Breast epithelium (tissue), 4 donors: Measurements from ENCODE around the gene PLEKHG1. TPM values are rescaled to one million over a fixed set of nuclear protein-coding genes. Genes with fewer than 3 reads are reported as not detected.
A peak's percentile ranks its signal among the peaks of the same experiment; 100 is the strongest.

ENCODE experiments used
- DNase-seq, 2 donors: peaks; one replicate each; pipeline ENCODE4 v3.0.0-alpha.2; 2019; ENCODE audit warnings: low spot score in 2 of 2
- H3K27ac ChIP-seq, 2 donors: fragments of 200-600 bp; sonication (generic) in 1 of 2; one replicate each; pipeline ENCODE4 v1.5.1; 2016 to 2019; ENCODE audit warnings: mild to moderate bottlenecking in 1 of 2
- H3K27me3 ChIP-seq, 2 donors: fragments of 200-600 bp; sonication (generic) in 1 of 2; one replicate each; pipeline versions ENCODE4 v1.5.1 to v1.6.0; 2017 to 2019; ENCODE audit warnings: control low read depth in 1 of 2, mild to moderate bottlenecking in 1 of 2
- H3K36me3 ChIP-seq: fragments of 200-600 bp; one replicate; pipeline ENCODE4 v1.5.1; 2019
- H3K4me1 ChIP-seq, 2 donors: fragments of 200-600 bp; sonication (generic); one replicate each; pipeline ENCODE4 v1.5.1; 2016 to 2019; ENCODE audit warnings: control low read depth in 1 of 2
- H3K4me3 ChIP-seq, 3 donors: fragments of 200-600 bp; sonication (generic); 1 replicate in 2 of 3; 2 replicates in 1 of 3; pipeline ENCODE4 v1.5.1; 2016 to 2019; ENCODE audit warnings: mild to moderate bottlenecking in 3 of 3, moderate library complexity in 2 of 3
- H3K9me3 ChIP-seq, 2 donors: fragments of 200-600 bp; sonication (generic) in 1 of 2; one replicate each; pipeline ENCODE4 v1.5.1; 2016 to 2019; ENCODE audit warnings: control low read depth in 1 of 2
- POLR2A ChIP-seq: fragments of 450-650 bp; IDR thresholded peaks from one replicate; pipeline ENCODE4 v1.6.1; 2016; ENCODE audit warnings: antibody characterized with exemption, mild to moderate bottlenecking, moderate library complexity
- POLR2AphosphoS5 ChIP-seq, 3 donors: sonication (generic); formaldehyde crosslinking; IDR thresholded peaks; one replicate each; pipeline ENCODE4 v1.6.1; 2017; ENCODE audit warnings: antibody characterized with exemption in 3 of 3
- intact Hi-C: fragments of 100-400 bp; cut with DNase I; formaldehyde crosslinking; loops from one replicate; pipeline ENCODE4 v1.15.1; 2023; ENCODE audit warnings: low total_unique reads
- total RNA-seq, 3 donors: library from RNA; depleted of rRNA; stranded (reverse); fragments of >200 nt; gene quantifications; one replicate each; pipeline ENCODE4 v1.1.0, GENCODE V29; 2016
- TF ChIP-seq, protein P1 (sequence below), 3 donors: fragments of 450-650 bp; IDR thresholded peaks; one replicate each; pipeline ENCODE4 v1.5.1; 2016 to 2017; ENCODE audit warnings: antibody characterized with exemption in 3 of 3, mild to moderate bottlenecking in 3 of 3, moderate library complexity in 3 of 3

PLEKHG1 gene
- total RNA-seq, 3 donors from 2014 or later, result 26.4 to 77.0 (median 40.2) TPM

DNA sequence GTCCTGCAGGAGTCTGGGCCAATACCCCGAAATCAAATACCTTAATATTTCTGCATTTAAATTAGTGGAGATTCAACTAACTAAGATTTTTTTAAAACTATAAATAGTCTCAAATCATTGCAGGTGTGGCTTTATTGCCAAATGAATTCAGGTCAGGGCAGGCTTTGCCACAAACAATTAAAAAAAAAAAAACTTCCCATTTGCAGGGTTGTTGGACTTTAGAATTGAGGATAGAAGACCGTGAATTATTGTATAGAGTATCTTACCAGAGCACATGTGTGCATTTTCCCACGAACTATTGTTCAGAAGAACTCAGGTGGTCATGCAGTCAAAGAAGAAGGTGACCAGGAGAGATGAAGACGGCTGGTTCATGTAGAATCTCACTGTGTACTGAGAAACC is 6.6 kb upstream of the PLEKHG1 start:
- no peaks in the 10 kb centered on the region for H3K27me3 ChIP-seq
- H3K27ac ChIP-seq, result no peak overlapping the region
- no peak for TF ChIP-seq POLR2A
- TF ChIP-seq, protein P1, sequence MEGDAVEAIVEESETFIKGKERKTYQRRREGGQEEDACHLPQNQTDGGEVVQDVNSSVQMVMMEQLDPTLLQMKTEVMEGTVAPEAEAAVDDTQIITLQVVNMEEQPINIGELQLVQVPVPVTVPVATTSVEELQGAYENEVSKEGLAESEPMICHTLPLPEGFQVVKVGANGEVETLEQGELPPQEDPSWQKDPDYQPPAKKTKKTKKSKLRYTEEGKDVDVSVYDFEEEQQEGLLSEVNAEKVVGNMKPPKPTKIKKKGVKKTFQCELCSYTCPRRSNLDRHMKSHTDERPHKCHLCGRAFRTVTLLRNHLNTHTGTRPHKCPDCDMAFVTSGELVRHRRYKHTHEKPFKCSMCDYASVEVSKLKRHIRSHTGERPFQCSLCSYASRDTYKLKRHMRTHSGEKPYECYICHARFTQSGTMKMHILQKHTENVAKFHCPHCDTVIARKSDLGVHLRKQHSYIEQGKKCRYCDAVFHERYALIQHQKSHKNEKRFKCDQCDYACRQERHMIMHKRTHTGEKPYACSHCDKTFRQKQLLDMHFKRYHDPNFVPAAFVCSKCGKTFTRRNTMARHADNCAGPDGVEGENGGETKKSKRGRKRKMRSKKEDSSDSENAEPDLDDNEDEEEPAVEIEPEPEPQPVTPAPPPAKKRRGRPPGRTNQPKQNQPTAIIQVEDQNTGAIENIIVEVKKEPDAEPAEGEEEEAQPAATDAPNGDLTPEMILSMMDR (IDR thresholded peaks at IDR 0.05), result no peak
- no peak for TF ChIP-seq POLR2AphosphoS5 (IDR thresholded peaks at IDR 0.05)
- DNase-seq, result no peak
- H3K36me3 ChIP-seq, result no peaks in the 10 kb centered on the region
- intact Hi-C loops, result no loop called here
- H3K4me1 ChIP-seq, result no peaks in the 10 kb centered on the region
- H3K9me3 ChIP-seq, result no peaks in the 10 kb centered on the region
- no peak overlapping the region for H3K4me3 ChIP-seq

DNA sequence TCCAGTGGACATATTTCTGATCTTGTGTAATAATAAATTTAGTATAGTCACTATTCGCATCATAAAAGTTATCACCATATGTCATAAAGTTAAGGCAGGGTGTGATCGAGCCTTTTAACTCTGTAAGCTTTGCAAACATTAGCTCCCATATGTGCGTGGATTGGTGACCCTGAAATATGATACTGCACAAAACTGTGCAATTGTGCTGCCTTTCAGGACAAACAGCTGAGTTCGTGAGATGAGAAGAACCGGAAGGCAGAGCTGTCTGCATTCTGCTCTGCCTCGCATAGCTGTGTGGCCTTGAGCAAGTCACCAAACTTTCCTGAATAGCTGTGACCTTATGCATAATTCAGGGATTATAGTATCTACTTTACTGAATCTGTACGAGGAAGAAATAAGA is 3.2 kb upstream of the PLEKHG1 start:
- Histone ChIP-seq H3K4me3 (no peak overlapping the region), H3K27me3 (no peaks in the 10 kb centered on the region), H3K36me3 (no peaks in the 10 kb centered on the region), H3K4me1 (peaks cover 0 to 7% of the 10 kb centered on the region in 2 donors), H3K9me3 (no peaks in the 10 kb centered on the region), H3K27ac (no peak overlapping the region)
- intact Hi-C loops, result no loop called here
- no peak for DNase-seq
- TF ChIP-seq POLR2AphosphoS5 (IDR thresholded peaks at IDR 0.05), result no peak
- no peak for TF ChIP-seq POLR2A
- TF ChIP-seq, protein P1 (IDR thresholded peaks at IDR 0.05), result no peak

DNA sequence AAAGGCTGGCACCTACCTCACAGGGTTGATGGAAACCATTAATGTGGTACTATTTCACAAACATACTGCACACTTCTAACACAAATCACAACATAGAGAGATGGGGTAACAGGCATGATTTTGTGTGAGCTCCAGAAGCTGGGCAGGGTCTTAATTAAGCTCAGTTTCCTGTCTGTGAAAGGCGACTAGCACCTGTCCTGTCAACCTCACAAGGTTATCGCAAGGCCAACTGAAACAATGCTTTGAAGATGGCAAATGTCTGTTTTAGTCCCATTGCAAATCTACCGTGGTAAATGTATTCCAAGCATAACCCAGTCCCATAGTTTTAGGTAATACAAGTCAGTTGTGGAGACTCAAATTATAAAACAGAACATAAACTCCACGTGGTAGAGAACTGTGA is 1.3 kb upstream of the PLEKHG1 start:
- intact Hi-C loops, result no loop called here
- Histone ChIP-seq H3K27ac (no peak overlapping the region), H3K36me3 (no peaks in the 10 kb centered on the region)

DNA sequence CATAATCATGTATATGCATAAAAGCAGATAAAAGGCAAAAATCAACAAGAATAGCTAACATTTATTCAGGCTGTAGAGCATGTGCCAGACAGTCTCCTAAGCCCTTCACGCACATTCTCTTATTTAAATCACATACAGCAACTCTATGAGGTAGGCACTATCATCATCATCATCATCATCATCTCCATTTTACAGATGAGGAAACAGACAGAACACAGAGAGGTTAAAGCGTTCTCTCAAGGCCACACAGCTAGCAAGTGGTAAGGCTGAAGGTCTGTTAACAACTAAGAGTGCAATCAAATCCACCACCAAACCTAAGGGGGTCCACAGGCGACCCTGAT is 857 bp upstream of the PLEKHG1 start:
- Histone ChIP-seq H3K4me1 (peaks cover 0 to 7% of the 10 kb centered on the region in 2 donors), H3K4me3 (peak overlapping the region in 2 of 3 donors; percentile 83 to 89), H3K27me3 (no peaks in the 10 kb centered on the region), H3K36me3 (no peaks in the 10 kb centered on the region), H3K9me3 (no peaks in the 10 kb centered on the region), H3K27ac (peak overlapping the region; percentile 16 to 81)
- intact Hi-C loops, result no loop called here
- TF ChIP-seq POLR2A (no peak), POLR2AphosphoS5 (IDR thresholded peaks at IDR 0.05) (no peak)
- TF ChIP-seq, protein P1 (IDR thresholded peaks at IDR 0.05), result no peak
- no peak for DNase-seq

More for the DNA sequence above, 1.3 kb upstream of the PLEKHG1 start:
- TF ChIP-seq POLR2AphosphoS5 (IDR thresholded peaks at IDR 0.05) (no peak), POLR2A (no peak)
- TF ChIP-seq, protein P1 (IDR thresholded peaks at IDR 0.05), result no peak
- Histone ChIP-seq H3K27me3 (no peaks in the 10 kb centered on the region), H3K4me3 (no peak overlapping the region), H3K4me1 (peaks cover 0 to 7% of the 10 kb centered on the region in 2 donors), H3K9me3 (no peaks in the 10 kb centered on the region)
- no peak for DNase-seq

DNA sequence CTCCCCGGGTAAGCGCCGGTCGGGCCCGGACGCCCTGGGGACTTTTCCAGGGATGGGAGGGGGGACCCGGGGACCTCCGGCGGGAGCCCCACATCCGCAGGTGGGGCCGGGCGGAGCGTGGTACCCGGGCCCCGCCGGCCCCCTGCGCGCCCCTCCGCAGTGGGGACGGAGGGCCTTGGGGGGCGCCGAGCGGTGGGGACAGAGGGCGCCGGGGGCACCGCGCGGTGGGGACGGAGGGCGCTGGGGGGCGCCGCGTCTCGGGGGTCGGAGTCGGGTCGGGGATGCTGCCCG is 270 bp downstream of the PLEKHG1 start:
- H3K36me3 ChIP-seq, result no peaks in the 10 kb centered on the region
- peak overlapping the region; percentile 83 to 89 (median 83) for H3K4me3 ChIP-seq
- DNase-seq, result no peak
- H3K4me1 ChIP-seq, result peaks cover 0 to 7% of the 10 kb centered on the region in 2 donors
- TF ChIP-seq POLR2AphosphoS5 (IDR thresholded peaks at IDR 0.05) (no peak), POLR2A (no peak)
- TF ChIP-seq, protein P1 (IDR thresholded peaks at IDR 0.05), result no peak
- intact Hi-C loops, result no loop called here
- peak overlapping the region; percentile 81 to 89 for H3K27ac ChIP-seq
- no peaks in the 10 kb centered on the region for H3K9me3 ChIP-seq
- H3K27me3 ChIP-seq, result no peaks in the 10 kb centered on the region
